SK-N-MC (cell line): ENCODE measurements around the gene TCEAL8.
A peak's percentile ranks its signal among the peaks of the same experiment; 100 is the strongest.

Experiments used
- DNase-seq: peaks from one replicate; pipeline ENCODE4 v3.0.0-alpha.2; 2011; ENCODE audit warnings: low read depth, low spot score
- H3K27ac ChIP-seq: fragments of 200-600 bp; sonication (generic); 2 replicates; pipeline ENCODE4 v1.5.1; 2016; ENCODE audit warnings: mixed run types
- H3K36me3 ChIP-seq: fragments of 200-600 bp; sonication (generic); 2 replicates; pipeline ENCODE4 v1.6.1; 2017; ENCODE audit warnings: antibody characterized with exemption, low read length, mixed read lengths; ENCODE audit not compliant: insufficient read depth
- H3K4me3 ChIP-seq: fragments of 200-600 bp; sonication (generic); 2 replicates; pipeline ENCODE4 v1.5.1; 2016
- H3K9ac ChIP-seq: fragments of 200-600 bp; sonication (generic); 2 replicates; pipeline ENCODE4 v1.8.0; 2017; ENCODE audit warnings: mixed run types, mixed read lengths; ENCODE audit not compliant: insufficient read length
- H3K9me3 ChIP-seq: fragments of 200-600 bp; sonication (generic); 2 replicates; pipeline ENCODE4 v1.6.1; 2017; ENCODE audit warnings: low read depth, mild to moderate bottlenecking, antibody characterized with exemption, low read length, moderate library complexity, mixed read lengths
- EZH2 ChIP-seq: fragments of 200-600 bp; sonication (generic); IDR thresholded peaks from one replicate; pipeline ENCODE4 v1.6.1; 2017; ENCODE audit warnings: antibody characterized with exemption
- FOXP2 ChIP-seq: optimal IDR thresholded peaks from 2 replicates; pipeline ENCODE3; 2011; ENCODE audit warnings: mild to moderate bottlenecking, moderate library complexity; ENCODE audit not compliant: insufficient read depth; ENCODE audit errors: extremely low read length, control extremely low read depth
- POLR2AphosphoS5 ChIP-seq: IDR thresholded peaks from 2 replicates; pipeline ENCODE4 v1.6.1; 2012; ENCODE audit warnings: mild to moderate bottlenecking, low read depth, low read length, borderline replicate concordance

TCEAL8 gene, protein sequence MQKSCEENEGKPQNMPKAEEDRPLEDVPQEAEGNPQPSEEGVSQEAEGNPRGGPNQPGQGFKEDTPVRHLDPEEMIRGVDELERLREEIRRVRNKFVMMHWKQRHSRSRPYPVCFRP

GRCh38 chrX:103254921-103255493 lies at the start of gene TCEAL8:
TCEAL8 (minus strand) TSS chrX:103255155; CDS start chrX:103253979, 1,176 bp downstream.
- no peaks in the 10 kb centered on the region for H3K9me3 ChIP-seq
- peak; percentile 16 for DNase-seq
- H3K27ac ChIP-seq = peak within 1 kb of the TSS; percentile 58
- H3K4me3 ChIP-seq = peak within 1 kb of the TSS; percentile 87
- peak within 1 kb of the TSS; percentile 88 for H3K9ac ChIP-seq
- H3K36me3 ChIP-seq = 0 out of 2 replicates have a peak, but pooled peaks cover 3% of the 10 kb centered on the region
- TF ChIP-seq EZH2 (no peak), POLR2AphosphoS5 (peak; percentile 75)

- no peaks in the 10 kb centered on the region for H3K36me3 ChIP-seq
- TF ChIP-seq EZH2 (no peak), POLR2AphosphoS5 (no peak)
- no peaks in the 10 kb centered on the region for H3K9me3 ChIP-seq
- H3K27ac ChIP-seq = no peak overlapping the region
- no peak for DNase-seq
- H3K4me3 ChIP-seq = no peak overlapping the region
- no peak overlapping the region for H3K9ac ChIP-seq
These were observed 49.8 kb upstream of the TCEAL8 start for GRCh38 chrX:103304705-103305104.

DNA sequence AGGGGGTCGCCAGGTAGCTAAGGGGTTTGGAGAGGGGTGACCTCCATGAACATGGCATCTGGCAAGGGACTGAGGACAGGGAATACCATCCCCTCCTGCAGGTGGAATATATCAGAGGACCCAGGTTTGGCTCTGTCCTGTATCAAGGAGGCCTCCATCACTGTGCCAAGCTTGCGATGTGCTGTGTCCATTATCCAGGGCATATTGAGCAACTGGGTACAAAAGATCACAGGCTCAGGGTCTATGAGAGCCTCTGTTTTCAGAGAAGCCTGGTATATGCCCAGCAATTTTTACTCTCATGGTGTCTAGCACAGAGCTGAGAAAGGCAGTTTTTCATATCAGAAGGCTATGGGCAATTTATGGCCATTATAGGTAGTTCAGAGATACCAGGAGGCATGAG lies 38.2 kb upstream of the TCEAL8 start:
- no peaks in the 10 kb centered on the region for H3K9me3 ChIP-seq
- H3K9ac ChIP-seq = no peak overlapping the region
- H3K27ac ChIP-seq = no peak overlapping the region
- no peak for DNase-seq
- TF ChIP-seq FOXP2 (no peak), EZH2 (no peak), POLR2AphosphoS5 (no peak)
- no peak overlapping the region for H3K4me3 ChIP-seq
- H3K36me3 ChIP-seq = no peaks in the 10 kb centered on the region

- H3K4me3 ChIP-seq = no peak overlapping the region
- no peaks in the 10 kb centered on the region for H3K36me3 ChIP-seq
- no peaks in the 10 kb centered on the region for H3K9me3 ChIP-seq
- H3K9ac ChIP-seq = no peak overlapping the region
- TF ChIP-seq EZH2 (no peak), POLR2AphosphoS5 (no peak), FOXP2 (no peak)
- DNase-seq = no peak
- H3K27ac ChIP-seq = no peak overlapping the region
These were observed 24.7 kb upstream of the TCEAL8 start for GRCh38 chrX:103279624-103280023.

- TF ChIP-seq EZH2 = no peak
- TF ChIP-seq FOXP2 = no peak
- no peak for TF ChIP-seq POLR2AphosphoS5
- no peaks in the 10 kb centered on the region for H3K36me3 ChIP-seq
- no peak within 1 kb of the TSS for H3K4me3 ChIP-seq
- H3K27ac ChIP-seq = no peak within 1 kb of the TSS
- no peak within 1 kb of the TSS for H3K9ac ChIP-seq
- no peaks in the 10 kb centered on the region for H3K9me3 ChIP-seq
- DNase-seq = no peak
These were observed 21.6 kb upstream of the TCEAL8 start, which contains the start of gene TCEAL5 for GRCh38 chrX:103276581-103277002. TCEAL5 (minus strand) TSS chrX:103276750; CDS start chrX:103274563, 2,187 bp downstream.

DNA sequence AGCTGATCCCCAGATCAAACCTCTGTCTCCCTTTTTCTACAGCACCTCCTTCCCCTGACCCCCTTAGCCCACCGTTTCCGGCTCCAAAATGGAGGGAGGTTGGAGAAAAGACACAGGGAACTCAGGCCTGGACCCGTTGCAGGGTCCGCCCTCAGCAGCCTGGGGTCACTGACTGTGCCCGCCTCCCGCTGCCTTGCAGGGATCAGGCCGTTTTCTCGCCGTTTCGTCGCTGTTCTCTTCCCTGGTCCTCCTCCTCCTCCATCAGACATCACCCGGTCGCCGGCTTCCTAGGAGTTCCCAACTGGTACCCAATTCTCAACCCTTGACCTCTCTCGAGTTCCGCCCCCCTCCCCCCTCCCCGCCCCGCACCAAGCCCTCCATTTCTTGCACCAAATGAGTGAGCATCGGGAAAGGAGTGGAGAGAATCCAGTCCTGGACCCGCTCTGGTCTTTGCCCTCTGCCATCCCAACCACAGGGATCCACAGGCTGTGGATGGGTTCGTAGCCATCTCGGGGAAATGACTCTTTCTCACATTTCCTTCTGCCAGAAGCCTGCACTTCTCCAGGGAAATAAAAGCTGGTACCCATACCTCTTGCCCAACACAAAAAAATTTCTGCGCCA lies 21.1 kb upstream of the TCEAL8 start:
- DNase-seq = no peak
- no peak for TF ChIP-seq FOXP2

GRCh38 chrX:103274284-103274683 lies 19.3 kb upstream of the TCEAL8 start:
- TF ChIP-seq EZH2 (no peak), FOXP2 (no peak), POLR2AphosphoS5 (no peak)
- no peak overlapping the region for H3K9ac ChIP-seq
- H3K36me3 ChIP-seq = no peaks in the 10 kb centered on the region
- no peak for DNase-seq
- no peak overlapping the region for H3K4me3 ChIP-seq
- no peaks in the 10 kb centered on the region for H3K9me3 ChIP-seq
- H3K27ac ChIP-seq = no peak overlapping the region

More for the DNA sequence above, 21.1 kb upstream of the TCEAL8 start:
- Histone ChIP-seq H3K4me3 (no peak overlapping the region), H3K27ac (no peak overlapping the region), H3K36me3 (no peaks in the 10 kb centered on the region), H3K9me3 (no peaks in the 10 kb centered on the region), H3K9ac (no peak overlapping the region)

GRCh38 chrX:103258275-103258674 lies 3.3 kb upstream of the TCEAL8 start:
- Histone ChIP-seq H3K9ac (no peak overlapping the region), H3K4me3 (no peak overlapping the region), H3K27ac (no peak overlapping the region), H3K36me3 (0 out of 2 replicates have a peak, but pooled peaks cover under 1% of the 10 kb centered on the region), H3K9me3 (no peaks in the 10 kb centered on the region)
- TF ChIP-seq FOXP2 (no peak), EZH2 (no peak), POLR2AphosphoS5 (no peak)
- no peak for DNase-seq

- no peak overlapping the region for H3K4me3 ChIP-seq
- TF ChIP-seq FOXP2 (no peak), EZH2 (no peak), POLR2AphosphoS5 (no peak)
- H3K27ac ChIP-seq = no peak overlapping the region
- no peaks in the 10 kb centered on the region for H3K9me3 ChIP-seq
- H3K9ac ChIP-seq = no peak overlapping the region
- no peak for DNase-seq
- 0 out of 2 replicates have a peak, but pooled peaks cover 3% of the 10 kb centered on the region for H3K36me3 ChIP-seq
These were observed 1.7 kb upstream of the TCEAL8 start for GRCh38 chrX:103256651-103257050.
